HEK293 (cell line): ENCODE results near the gene ERGIC1.

Experiments used
- CTCF ChIA-PET: fragments of 350-600 bp; formaldehyde crosslinking; extraction: SDS; loops from one replicate; lab custom pipeline; 2021; ENCODE audit warnings: antibody characterized with exemption; lab: Yijun Ruan, JAX
- POLR2A ChIA-PET: fragments of 300-600 bp; formaldehyde crosslinking; extraction: SDS; loops from one replicate; lab custom pipeline; 2020; ENCODE audit warnings: antibody characterized with exemption, inconsistent platforms; lab: Yijun Ruan, JAX
- H3K27ac ChIP-seq: fragments of 200-500 bp; sonication (Bioruptor generic); 2 replicates; pipeline ENCODE4 v1.5.1; 2014; ENCODE audit warnings: low read depth, low read length, control low read depth, inconsistent platforms; ENCODE audit errors: extremely low read depth
- H3K36me3 ChIP-seq, 2 experiments: fragments of 200-500 bp in 1 of 2; sonication (Bioruptor generic) in 1 of 2; 1 replicate in 1 of 2; 2 replicates in 1 of 2; pipeline ENCODE4 v1.5.1; 2014 to 2017; ENCODE audit warnings: inconsistent platforms in 2 of 2, low read length in 2 of 2; ENCODE audit not compliant: control insufficient read depth in 2 of 2, insufficient read depth in 1 of 2
- H3K4me1 ChIP-seq: fragments of 200-500 bp; sonication (Bioruptor generic); 2 replicates; pipeline ENCODE4 v1.5.1; 2014; ENCODE audit warnings: mild to moderate bottlenecking, low read length, inconsistent platforms; ENCODE audit not compliant: control insufficient read depth, insufficient read depth
- H3K4me3 ChIP-seq: 2 replicates; pipeline ENCODE4 v1.5.1; 2011; ENCODE audit warnings: low read depth, mild to moderate bottlenecking, control low read depth, low read length, moderate library complexity
- H3K9me3 ChIP-seq: fragments of 200-500 bp; sonication (Bioruptor generic); 2 replicates; pipeline ENCODE4 v1.5.1; 2014; ENCODE audit warnings: low read depth, low read length, inconsistent platforms; ENCODE audit not compliant: control insufficient read depth, insufficient read depth
- GLI2 ChIP-seq: fragments of 450-650 bp; formaldehyde crosslinking; IDR thresholded peaks from 2 replicates; pipeline ENCODE4; 2017; ENCODE audit warnings: missing biosample characterization, missing genetic modification characterization, low read depth, borderline replicate concordance
- HIC1 ChIP-seq: fragments of 450-650 bp; formaldehyde crosslinking; IDR thresholded peaks from 2 replicates; pipeline ENCODE4 v1.5.1; 2016; ENCODE audit warnings: missing biosample characterization, missing genetic modification characterization
- MZF1 ChIP-seq: fragments of 450-650 bp; formaldehyde crosslinking; IDR thresholded peaks from 2 replicates; pipeline ENCODE4 v1.5.1; 2017; ENCODE audit warnings: missing biosample characterization, missing genetic modification characterization, borderline replicate concordance
- OVOL3 ChIP-seq: fragments of 450-650 bp; formaldehyde crosslinking; IDR thresholded peaks from 2 replicates; pipeline ENCODE4 v1.5.1; 2016; ENCODE audit warnings: missing biosample characterization, missing genetic modification characterization
- RBAK ChIP-seq: fragments of 450-650 bp; formaldehyde crosslinking; IDR thresholded peaks from 2 replicates; pipeline ENCODE4 v1.5.1; 2016; ENCODE audit warnings: missing biosample characterization, missing genetic modification characterization
- REPIN1 ChIP-seq: fragments of 450-650 bp; formaldehyde crosslinking; IDR thresholded peaks from 2 replicates; pipeline ENCODE4 v1.5.1; 2017; ENCODE audit warnings: missing biosample characterization, missing genetic modification characterization, low read depth
- REST ChIP-seq: fragments of 450-650 bp; formaldehyde crosslinking; IDR thresholded peaks from 2 replicates; pipeline ENCODE4 v1.5.1; 2016; ENCODE audit warnings: missing biosample characterization, missing genetic modification characterization
- SP3 ChIP-seq: fragments of 450-650 bp; formaldehyde crosslinking; IDR thresholded peaks from 2 replicates; pipeline ENCODE4 v1.5.1; 2016; ENCODE audit warnings: missing biosample characterization, missing genetic modification characterization
- ZBTB1 ChIP-seq: fragments of 450-650 bp; formaldehyde crosslinking; IDR thresholded peaks from 2 replicates; pipeline ENCODE4 v1.5.1; 2016; ENCODE audit warnings: missing biosample characterization, missing genetic modification characterization
- ZBTB21 ChIP-seq: fragments of 450-650 bp; formaldehyde crosslinking; IDR thresholded peaks from 2 replicates; pipeline ENCODE4 v1.5.1; 2017; ENCODE audit warnings: missing biosample characterization, missing genetic modification characterization
- ZFP3 ChIP-seq: fragments of 450-650 bp; formaldehyde crosslinking; IDR thresholded peaks from 2 replicates; pipeline ENCODE4 v1.5.1; 2016; ENCODE audit warnings: low read depth, missing biosample characterization, missing genetic modification characterization
- ZNF132 ChIP-seq: fragments of 450-650 bp; formaldehyde crosslinking; IDR thresholded peaks from 2 replicates; pipeline ENCODE4 v1.5.1; 2017; ENCODE audit warnings: missing biosample characterization, missing genetic modification characterization, borderline replicate concordance
- ZNF214 ChIP-seq: fragments of 450-650 bp; formaldehyde crosslinking; IDR thresholded peaks from 2 replicates; pipeline ENCODE4 v1.5.1; 2017; ENCODE audit warnings: missing biosample characterization, mild to moderate bottlenecking, missing genetic modification characterization, borderline replicate concordance
- ZNF280D ChIP-seq: fragments of 450-650 bp; formaldehyde crosslinking; IDR thresholded peaks from 2 replicates; pipeline ENCODE4 v1.5.1; 2016; ENCODE audit warnings: missing biosample characterization, missing genetic modification characterization
- ZNF292 ChIP-seq: fragments of 450-650 bp; formaldehyde crosslinking; IDR thresholded peaks from 2 replicates; pipeline ENCODE4 v1.5.1; 2016; ENCODE audit warnings: low read depth, missing biosample characterization, missing genetic modification characterization, borderline replicate concordance
- ZNF324 ChIP-seq: fragments of 450-650 bp; formaldehyde crosslinking; IDR thresholded peaks from 2 replicates; pipeline ENCODE4 v1.5.1; 2016; ENCODE audit warnings: missing biosample characterization, missing genetic modification characterization
- ZNF350 ChIP-seq: fragments of 450-650 bp; formaldehyde crosslinking; IDR thresholded peaks from 2 replicates; pipeline ENCODE4 v1.5.0; 2017; ENCODE audit warnings: missing biosample characterization, mild to moderate bottlenecking, missing genetic modification characterization
- ZNF391 ChIP-seq: fragments of 450-650 bp; formaldehyde crosslinking; IDR thresholded peaks from 2 replicates; pipeline ENCODE4 v1.5.1; 2016; ENCODE audit warnings: low read depth, missing biosample characterization, missing genetic modification characterization, borderline replicate concordance
- ZNF416 ChIP-seq: fragments of 450-650 bp; formaldehyde crosslinking; IDR thresholded peaks from 2 replicates; pipeline ENCODE4 v1.5.1; 2016; ENCODE audit warnings: missing biosample characterization, missing genetic modification characterization
- ZNF426 ChIP-seq: fragments of 450-650 bp; formaldehyde crosslinking; IDR thresholded peaks from 2 replicates; pipeline ENCODE4 v1.5.1; 2017; ENCODE audit warnings: missing biosample characterization, missing genetic modification characterization, mild to moderate bottlenecking, inconsistent platforms, moderate library complexity
- ZNF571 ChIP-seq: fragments of 450-650 bp; formaldehyde crosslinking; IDR thresholded peaks from 2 replicates; pipeline ENCODE4 v1.5.0; 2017; ENCODE audit warnings: missing biosample characterization, missing genetic modification characterization
- ZNF623 ChIP-seq: fragments of 450-650 bp; formaldehyde crosslinking; IDR thresholded peaks from 2 replicates; pipeline ENCODE4 v1.5.1; 2016; ENCODE audit warnings: missing biosample characterization, missing genetic modification characterization
- ZNF626 ChIP-seq: fragments of 450-650 bp; sonication (Bioruptor Pico); formaldehyde crosslinking; IDR thresholded peaks from 2 replicates; pipeline ENCODE4 v1.5.1; 2018; ENCODE audit warnings: missing biosample characterization, missing genetic modification characterization, inconsistent platforms
- ZNF792 ChIP-seq: fragments of 450-650 bp; formaldehyde crosslinking; IDR thresholded peaks from 2 replicates; pipeline ENCODE4 v1.5.1; 2016; ENCODE audit warnings: missing biosample characterization, missing genetic modification characterization
- ZNF830 ChIP-seq: fragments of 450-650 bp; IDR thresholded peaks from 2 replicates; pipeline ENCODE4 v1.5.0; 2018; ENCODE audit warnings: missing biosample characterization, missing genetic modification characterization, low read depth, mild to moderate bottlenecking, moderate library complexity

Gene ERGIC1

GRCh38 chr5:172921906-172922305, 87.9 kb downstream of the ERGIC1 start:
- TF ChIP-seq ZNF214 (tag by site-specific recombination): no peak
- TF ChIP-seq ZNF280D: no peak
- TF ChIP-seq GLI2 (tag by site-specific recombination): no peak
- TF ChIP-seq ZNF132: no peak
- no peak for TF ChIP-seq ZNF571 (tag by site-specific recombination)
- TF ChIP-seq ZNF830 (tag by site-specific recombination): no peak
- no peak for TF ChIP-seq ZNF391 (tag by site-specific recombination)
- no peak for TF ChIP-seq ZNF416
- TF ChIP-seq ZNF426 (tag by site-specific recombination): no peak
- no peak for TF ChIP-seq ZNF626 (tag by site-specific recombination)
- TF ChIP-seq ZFP3 (tag by site-specific recombination): no peak
- TF ChIP-seq HIC1 (tag by site-specific recombination): no peak
- no peak for TF ChIP-seq OVOL3
- TF ChIP-seq MZF1 (tag by site-specific recombination): no peak
- no peak for TF ChIP-seq ZNF350 (tag by site-specific recombination)
- no peak for TF ChIP-seq ZNF292
- no peak for TF ChIP-seq ZBTB1 (tag by site-specific recombination)
- Histone ChIP-seq H3K27ac (no peak overlapping the region), H3K9me3 (no peaks in the 10 kb centered on the region), H3K4me3 (no peak overlapping the region), H3K4me1 (no peaks in the 10 kb centered on the region), H3K36me3 (peaks cover 0 to 26% of the 10 kb centered on the region in 2 experiments; a peak in 2 of 3 replicates)
- CTCF ChIA-PET: no interaction called here
- POLR2A ChIA-PET: no interaction called here

GRCh38 chr5:172923539-172923938, 89.5 kb downstream of the ERGIC1 start:
- CTCF ChIA-PET: no interaction called here
- POLR2A ChIA-PET: no interaction called here

More at GRCh38 chr5:172923539-172923938, 89.5 kb downstream of the ERGIC1 start:
- no peak overlapping the region for H3K4me3 ChIP-seq
- no peaks in the 10 kb centered on the region for H3K9me3 ChIP-seq
- no peak overlapping the region for H3K27ac ChIP-seq
- no peaks in the 10 kb centered on the region for H3K4me1 ChIP-seq
- TF ChIP-seq REPIN1 (tag by site-specific recombination) (no peak), ZNF792 (tag by site-specific recombination) (no peak), ZNF324 (tag by site-specific recombination) (no peak), REST (tag by site-specific recombination) (no peak), ZBTB21 (tag by site-specific recombination) (no peak), SP3 (tag by site-specific recombination) (no peak), ZNF623 (tag by site-specific recombination) (no peak), RBAK (tag by site-specific recombination) (no peak)
- H3K36me3 ChIP-seq: peaks cover 0 to 32% of the 10 kb centered on the region in 2 experiments; a peak in 2 of 3 replicates
